GM12801 (cell line): ENCODE measurements around the gene HSF2.

Experiments used
- TF ChIP-seq, protein P1 (sequence below): IDR thresholded peaks from one replicate; pipeline ENCODE4 v1.5.1; 2011; ENCODE audit warnings: control low read depth; ENCODE audit not compliant: insufficient read length; ENCODE audit errors: extremely low read depth

The HSF2 gene

DNA sequence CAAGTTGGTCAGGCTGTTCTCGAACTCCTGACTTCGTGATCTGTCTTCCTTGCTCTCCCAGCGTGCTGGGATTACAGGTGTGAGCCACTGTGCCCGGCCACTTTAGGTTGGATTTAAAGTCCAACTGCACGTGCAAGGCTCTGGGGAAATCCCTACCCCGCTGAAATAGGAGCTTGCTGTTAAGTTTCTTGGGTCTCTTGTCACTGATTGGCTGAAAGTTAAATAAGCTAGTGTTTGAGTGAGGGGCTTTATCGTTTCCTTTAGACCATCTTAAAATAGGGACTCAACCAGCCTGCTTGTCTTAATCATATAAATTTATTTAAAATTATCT is 83.3 kb downstream of the HSF2 start:
- TF ChIP-seq, protein P1, sequence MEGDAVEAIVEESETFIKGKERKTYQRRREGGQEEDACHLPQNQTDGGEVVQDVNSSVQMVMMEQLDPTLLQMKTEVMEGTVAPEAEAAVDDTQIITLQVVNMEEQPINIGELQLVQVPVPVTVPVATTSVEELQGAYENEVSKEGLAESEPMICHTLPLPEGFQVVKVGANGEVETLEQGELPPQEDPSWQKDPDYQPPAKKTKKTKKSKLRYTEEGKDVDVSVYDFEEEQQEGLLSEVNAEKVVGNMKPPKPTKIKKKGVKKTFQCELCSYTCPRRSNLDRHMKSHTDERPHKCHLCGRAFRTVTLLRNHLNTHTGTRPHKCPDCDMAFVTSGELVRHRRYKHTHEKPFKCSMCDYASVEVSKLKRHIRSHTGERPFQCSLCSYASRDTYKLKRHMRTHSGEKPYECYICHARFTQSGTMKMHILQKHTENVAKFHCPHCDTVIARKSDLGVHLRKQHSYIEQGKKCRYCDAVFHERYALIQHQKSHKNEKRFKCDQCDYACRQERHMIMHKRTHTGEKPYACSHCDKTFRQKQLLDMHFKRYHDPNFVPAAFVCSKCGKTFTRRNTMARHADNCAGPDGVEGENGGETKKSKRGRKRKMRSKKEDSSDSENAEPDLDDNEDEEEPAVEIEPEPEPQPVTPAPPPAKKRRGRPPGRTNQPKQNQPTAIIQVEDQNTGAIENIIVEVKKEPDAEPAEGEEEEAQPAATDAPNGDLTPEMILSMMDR: no peak
